Stimulated activated naive CD8-positive, alpha-beta T cell treated with anti-CD3 and anti-CD28 coated beads, Interleukin-15, Interleukin-2, amounts not matched to agents 100 ng/mL and 50 ng/mL, for 24 hours (primary cell): ENCODE measurements around the gene CACNA2D1.

ENCODE experiments used
- H3K27ac Mint-ChIP-seq: one replicate; pipeline ENCODE4 v1.8.0; 2021; ENCODE audit warnings: mild to moderate bottlenecking, mixed read lengths
- H3K27me3 Mint-ChIP-seq: one replicate; pipeline ENCODE4 v1.8.0; 2021; ENCODE audit warnings: mixed read lengths
- H3K36me3 Mint-ChIP-seq: one replicate; pipeline ENCODE4 v1.8.0; 2021; ENCODE audit warnings: low read depth, mixed read lengths
- H3K4me1 Mint-ChIP-seq: one replicate; pipeline ENCODE4 v1.8.0; 2021; ENCODE audit warnings: low read depth, mixed read lengths
- H3K4me3 Mint-ChIP-seq: one replicate; pipeline ENCODE4 v1.8.0; 2021; ENCODE audit warnings: mild to moderate bottlenecking, mixed read lengths
- H3K9me3 Mint-ChIP-seq: one replicate; pipeline ENCODE4 v1.8.0; 2021; ENCODE audit warnings: mixed read lengths

CACNA2D1 gene

GRCh38 chr7:82202107-82202506 is 241.5 kb downstream of the CACNA2D1 start:
- Mint-ChIP-seq H3K36me3 (no peaks in the 10 kb centered on the region), H3K27ac (no peak overlapping the region), H3K4me1 (no peaks in the 10 kb centered on the region), H3K27me3 (no peaks in the 10 kb centered on the region), H3K9me3 (no peaks in the 10 kb centered on the region), H3K4me3 (no peak overlapping the region)

DNA sequence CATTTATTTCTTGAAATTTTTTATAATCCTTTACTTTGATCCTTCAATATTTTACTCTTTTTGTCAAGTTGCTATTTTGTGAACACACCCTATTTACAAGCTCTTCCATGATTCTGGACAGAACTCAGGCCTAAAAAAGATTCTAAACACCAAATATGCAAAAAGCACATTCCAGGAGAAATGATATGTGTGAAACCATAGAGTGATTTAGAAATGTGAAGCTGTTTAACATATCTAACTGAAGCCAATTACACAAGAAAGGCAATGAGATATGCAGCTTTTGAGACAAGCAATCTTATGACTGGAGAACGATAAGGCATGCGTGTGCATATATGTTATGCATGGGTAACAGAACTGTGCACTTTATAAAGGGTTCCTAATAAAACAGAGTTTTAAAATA is 243.0 kb downstream of the CACNA2D1 start:
- Mint-ChIP-seq H3K4me3 (no peak overlapping the region), H3K9me3 (no peaks in the 10 kb centered on the region)

DNA sequence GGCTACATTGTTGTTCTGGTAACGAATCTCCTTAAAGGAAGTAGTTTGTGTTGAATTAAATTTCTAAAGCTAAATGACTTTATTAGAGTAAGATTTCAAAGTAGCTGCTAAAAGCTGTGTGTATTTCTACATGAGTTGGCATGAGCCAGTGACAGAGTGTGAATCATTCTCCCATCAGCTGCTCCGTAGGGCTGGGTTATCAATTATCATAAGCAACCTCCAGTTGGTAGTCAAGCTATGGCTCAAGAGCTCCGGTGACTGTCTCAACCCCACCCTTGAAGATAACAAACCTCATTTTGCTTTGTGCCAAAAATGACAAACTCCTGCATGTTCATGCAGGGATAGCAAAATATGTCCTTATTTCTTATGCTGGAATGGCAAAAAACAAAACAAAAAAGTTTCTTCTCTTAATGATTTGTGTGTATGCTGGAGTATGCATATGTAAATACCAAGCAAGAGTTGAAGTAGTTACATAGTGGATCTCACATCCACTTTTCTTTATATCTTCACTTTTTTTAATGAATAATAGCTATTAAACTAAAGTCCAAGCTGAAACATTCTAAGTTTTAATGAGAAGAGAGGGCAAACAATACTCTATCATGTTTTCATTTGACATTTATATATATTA is 249.4 kb downstream of the CACNA2D1 start:
- Mint-ChIP-seq H3K27ac (no peak overlapping the region), H3K36me3 (no peaks in the 10 kb centered on the region), H3K4me3 (no peak overlapping the region), H3K4me1 (no peaks in the 10 kb centered on the region), H3K9me3 (no peaks in the 10 kb centered on the region), H3K27me3 (no peaks in the 10 kb centered on the region)

More for the DNA sequence above, 243.0 kb downstream of the CACNA2D1 start:
- H3K4me1 Mint-ChIP-seq = no peaks in the 10 kb centered on the region
- H3K36me3 Mint-ChIP-seq = no peaks in the 10 kb centered on the region
- H3K27me3 Mint-ChIP-seq = no peaks in the 10 kb centered on the region
- no peak overlapping the region for H3K27ac Mint-ChIP-seq

- no peaks in the 10 kb centered on the region for H3K27me3 Mint-ChIP-seq
- H3K4me1 Mint-ChIP-seq = no peaks in the 10 kb centered on the region
- no peaks in the 10 kb centered on the region for H3K9me3 Mint-ChIP-seq
- no peak overlapping the region for H3K4me3 Mint-ChIP-seq
- H3K27ac Mint-ChIP-seq = no peak overlapping the region
- H3K36me3 Mint-ChIP-seq = no peaks in the 10 kb centered on the region
These were observed 254.9 kb downstream of the CACNA2D1 start for GRCh38 chr7:82188636-82189035.

- Mint-ChIP-seq H3K27ac (no peak overlapping the region), H3K4me3 (no peak overlapping the region), H3K9me3 (peaks cover 4% of the 10 kb centered on the region), H3K27me3 (no peaks in the 10 kb centered on the region), H3K4me1 (no peaks in the 10 kb centered on the region), H3K36me3 (no peaks in the 10 kb centered on the region)
These were observed 258.1 kb downstream of the CACNA2D1 start for GRCh38 chr7:82185443-82185842.

- Mint-ChIP-seq H3K4me3 (no peak overlapping the region), H3K9me3 (peaks cover 4% of the 10 kb centered on the region), H3K27me3 (no peaks in the 10 kb centered on the region), H3K4me1 (no peaks in the 10 kb centered on the region), H3K27ac (no peak overlapping the region), H3K36me3 (no peaks in the 10 kb centered on the region)
These were observed 259.9 kb downstream of the CACNA2D1 start for GRCh38 chr7:82183634-82184033.

DNA sequence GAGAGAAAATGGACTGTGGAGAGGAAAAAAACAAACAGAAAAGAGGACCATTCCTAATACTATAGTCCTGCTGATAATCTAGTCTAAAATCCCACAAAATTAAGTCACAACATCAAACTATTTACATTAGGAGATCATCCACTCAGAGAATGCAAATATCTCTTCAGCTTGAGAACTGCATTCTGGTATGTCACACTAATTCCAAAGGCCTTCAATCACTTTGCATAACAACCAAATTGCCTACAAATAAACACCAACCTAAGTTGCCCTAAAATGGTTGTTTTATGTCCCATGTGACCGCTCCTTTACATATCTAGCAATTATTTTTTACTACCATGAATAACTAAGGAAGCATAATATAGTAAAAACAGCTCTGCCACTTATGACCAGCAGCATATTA is 264.3 kb downstream of the CACNA2D1 start:
- Mint-ChIP-seq H3K27ac (no peak overlapping the region), H3K27me3 (no peaks in the 10 kb centered on the region), H3K4me1 (no peaks in the 10 kb centered on the region), H3K9me3 (peaks cover 4% of the 10 kb centered on the region), H3K4me3 (no peak overlapping the region), H3K36me3 (no peaks in the 10 kb centered on the region)

- Mint-ChIP-seq H3K27me3 (no peaks in the 10 kb centered on the region), H3K36me3 (no peaks in the 10 kb centered on the region), H3K4me1 (no peaks in the 10 kb centered on the region), H3K27ac (no peak overlapping the region), H3K9me3 (no peaks in the 10 kb centered on the region), H3K4me3 (no peak overlapping the region)
These were observed 268.3 kb downstream of the CACNA2D1 start for GRCh38 chr7:82175319-82175718.

- H3K4me1 Mint-ChIP-seq = no peaks in the 10 kb centered on the region
- H3K27ac Mint-ChIP-seq = no peak overlapping the region
- H3K27me3 Mint-ChIP-seq = no peaks in the 10 kb centered on the region
- H3K4me3 Mint-ChIP-seq = no peak overlapping the region
- no peaks in the 10 kb centered on the region for H3K36me3 Mint-ChIP-seq
- no peaks in the 10 kb centered on the region for H3K9me3 Mint-ChIP-seq
These were observed 270.1 kb downstream of the CACNA2D1 start for GRCh38 chr7:82173400-82174021.

- Mint-ChIP-seq H3K27ac (no peak overlapping the region), H3K9me3 (no peaks in the 10 kb centered on the region), H3K4me1 (no peaks in the 10 kb centered on the region), H3K4me3 (no peak overlapping the region), H3K36me3 (no peaks in the 10 kb centered on the region), H3K27me3 (no peaks in the 10 kb centered on the region)
These were observed 270.7 kb downstream of the CACNA2D1 start for GRCh38 chr7:82172881-82173280.

- no peaks in the 10 kb centered on the region for H3K4me1 Mint-ChIP-seq
- no peak overlapping the region for H3K4me3 Mint-ChIP-seq
- no peak overlapping the region for H3K27ac Mint-ChIP-seq
- no peaks in the 10 kb centered on the region for H3K36me3 Mint-ChIP-seq
- H3K9me3 Mint-ChIP-seq = no peaks in the 10 kb centered on the region
- no peaks in the 10 kb centered on the region for H3K27me3 Mint-ChIP-seq
These were observed 271.6 kb downstream of the CACNA2D1 start for GRCh38 chr7:82172017-82172416.

- Mint-ChIP-seq H3K27ac (no peak overlapping the region), H3K9me3 (no peaks in the 10 kb centered on the region), H3K36me3 (no peaks in the 10 kb centered on the region), H3K4me1 (no peaks in the 10 kb centered on the region), H3K4me3 (no peak overlapping the region), H3K27me3 (no peaks in the 10 kb centered on the region)
These were observed 275.8 kb downstream of the CACNA2D1 start for GRCh38 chr7:82167558-82168314.

GRCh38 chr7:82166260-82167015 is 277.1 kb downstream of the CACNA2D1 start:
- no peaks in the 10 kb centered on the region for H3K4me1 Mint-ChIP-seq
- no peaks in the 10 kb centered on the region for H3K9me3 Mint-ChIP-seq
- no peak overlapping the region for H3K27ac Mint-ChIP-seq
- H3K36me3 Mint-ChIP-seq = no peaks in the 10 kb centered on the region
- H3K27me3 Mint-ChIP-seq = no peaks in the 10 kb centered on the region
- no peak overlapping the region for H3K4me3 Mint-ChIP-seq

- no peaks in the 10 kb centered on the region for H3K27me3 Mint-ChIP-seq
- H3K4me1 Mint-ChIP-seq = no peaks in the 10 kb centered on the region
- no peaks in the 10 kb centered on the region for H3K9me3 Mint-ChIP-seq
- H3K36me3 Mint-ChIP-seq = no peaks in the 10 kb centered on the region
- H3K4me3 Mint-ChIP-seq = no peak overlapping the region
- H3K27ac Mint-ChIP-seq = no peak overlapping the region
These were observed 278.8 kb downstream of the CACNA2D1 start for GRCh38 chr7:82164813-82165212.

- H3K27me3 Mint-ChIP-seq = no peaks in the 10 kb centered on the region
- H3K9me3 Mint-ChIP-seq = no peaks in the 10 kb centered on the region
- H3K4me1 Mint-ChIP-seq = no peaks in the 10 kb centered on the region
- no peak overlapping the region for H3K27ac Mint-ChIP-seq
- H3K36me3 Mint-ChIP-seq = no peaks in the 10 kb centered on the region
- H3K4me3 Mint-ChIP-seq = no peak overlapping the region
These were observed 279.2 kb downstream of the CACNA2D1 start for GRCh38 chr7:82164410-82164809.
